Stimulated activated CD4-positive, alpha-beta T cell treated with anti-CD3 and anti-CD28 coated beads, TNF-alpha, amount 100 ng/mL, for 24 hours (primary cell): ENCODE results near the gene RBM47.
"Not testable (repeated sequence)": the region's sequence is repeated elsewhere in the genome, so short reads cannot be mapped to it uniquely, and the experiment has no call there.

Experiments used
- DNase-seq, 3 experiments: peaks; one replicate each; pipeline ENCODE4 v3.0.0-alpha.2; 2020; ENCODE audit warnings: low read depth in 3 of 3

RBM47 gene

GRCh38 chr4:40412866-40413795 lies 216.5 kb downstream of the RBM47 start:
- no peak for DNase-seq

- no peak for DNase-seq
Measured at GRCh38 chr4:40412388-40412787, 217.3 kb downstream of the RBM47 start.

GRCh38 chr4:40409835-40410234 lies 219.8 kb downstream of the RBM47 start:
- DNase-seq: no peak

- DNase-seq: not testable (repeated sequence)
Measured at GRCh38 chr4:40407468-40407867, 222.2 kb downstream of the RBM47 start.

DNA sequence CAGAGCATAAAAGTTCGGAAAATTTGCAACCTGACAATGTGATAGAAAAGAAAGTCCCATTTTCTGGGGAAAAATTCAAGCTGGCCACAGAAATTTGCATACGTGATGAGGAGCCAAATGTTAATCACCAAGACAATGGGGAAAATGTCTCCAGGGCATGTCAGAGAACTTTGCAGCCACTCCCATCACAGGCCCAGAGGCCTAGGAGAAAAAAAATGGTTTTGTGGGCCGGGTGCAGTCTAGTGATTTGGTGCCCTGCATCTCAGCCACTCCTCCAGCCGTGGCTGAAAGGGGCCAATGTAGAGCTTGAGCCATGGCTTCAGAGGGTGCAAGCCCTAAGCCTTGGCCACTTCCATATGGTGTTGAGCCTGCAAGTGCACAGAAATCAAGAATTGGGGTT lies 223.3 kb downstream of the RBM47 start:
- DNase-seq: no peak

DNA sequence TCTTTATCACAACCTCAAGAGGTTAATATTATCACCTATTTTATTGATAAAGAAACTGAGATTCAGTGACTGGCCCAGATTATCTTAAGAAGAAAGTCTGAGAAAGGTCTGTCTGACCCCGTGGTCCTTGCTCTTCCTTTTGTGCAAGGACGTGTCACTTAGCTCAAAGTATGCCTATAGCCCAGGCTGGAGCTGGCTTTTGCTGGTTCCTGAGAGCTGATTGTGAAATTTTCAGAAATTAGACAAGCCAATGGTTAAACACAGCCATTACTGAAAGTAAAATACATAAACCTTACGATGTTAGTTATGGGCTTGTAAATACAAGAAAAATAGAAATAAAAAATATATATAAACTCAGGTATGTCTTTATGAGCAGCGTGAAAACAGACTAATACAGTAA lies 224.5 kb downstream of the RBM47 start:
- DNase-seq: no peak

GRCh38 chr4:40403081-40403480 lies 226.6 kb downstream of the RBM47 start:
- DNase-seq: no peak

DNA sequence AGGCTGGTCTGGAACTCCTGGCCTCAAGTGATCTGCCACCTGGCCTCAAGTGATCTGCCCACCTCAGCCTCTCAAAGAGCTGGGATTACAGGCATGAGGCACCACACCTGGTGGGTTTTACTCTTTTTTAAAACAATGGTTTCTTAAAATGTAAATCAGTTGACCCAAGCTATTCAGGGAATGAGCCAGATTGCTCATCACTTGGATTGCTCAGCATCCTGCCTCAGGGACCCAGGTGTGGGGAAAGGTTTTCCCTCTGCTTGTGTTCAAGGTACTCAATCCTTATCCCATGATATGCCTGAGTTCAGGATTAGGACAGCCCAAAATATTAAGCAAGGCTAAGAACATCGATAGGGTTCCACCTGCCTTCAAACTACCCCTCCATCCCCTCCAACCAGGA lies 227.1 kb downstream of the RBM47 start:
- DNase-seq: no peak

GRCh38 chr4:40401631-40402030 lies 228.0 kb downstream of the RBM47 start:
- no peak for DNase-seq

- DNase-seq: no peak
Measured at GRCh38 chr4:40401096-40401495, 228.6 kb downstream of the RBM47 start.

DNA sequence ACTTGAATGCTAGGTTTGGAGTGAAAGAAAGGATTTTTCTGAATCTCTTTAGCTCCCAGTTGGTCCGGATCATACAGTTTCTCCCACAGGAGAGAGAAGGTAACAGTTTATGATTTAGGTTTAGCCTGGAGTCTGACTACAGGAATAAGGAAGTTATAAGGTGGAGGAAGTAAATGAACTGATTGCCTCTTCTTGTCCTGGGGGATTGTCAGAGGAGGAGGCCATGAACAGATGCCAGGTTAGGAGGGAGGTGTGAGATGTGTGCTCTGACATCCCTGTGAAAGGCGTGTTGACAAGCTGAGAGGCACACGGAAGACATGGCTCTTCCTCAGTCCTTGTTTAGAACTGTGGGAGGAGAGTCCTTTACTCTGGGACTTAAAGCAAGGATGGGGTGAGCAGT lies 230.1 kb downstream of the RBM47 start:
- DNase-seq: no peak

GRCh38 chr4:40395908-40396793 lies 233.5 kb downstream of the RBM47 start:
- no peak for DNase-seq

GRCh38 chr4:40395166-40395900 lies 234.3 kb downstream of the RBM47 start:
- DNase-seq: no peak

GRCh38 chr4:40394236-40394635 lies 235.4 kb downstream of the RBM47 start:
- DNase-seq: no peak

DNA sequence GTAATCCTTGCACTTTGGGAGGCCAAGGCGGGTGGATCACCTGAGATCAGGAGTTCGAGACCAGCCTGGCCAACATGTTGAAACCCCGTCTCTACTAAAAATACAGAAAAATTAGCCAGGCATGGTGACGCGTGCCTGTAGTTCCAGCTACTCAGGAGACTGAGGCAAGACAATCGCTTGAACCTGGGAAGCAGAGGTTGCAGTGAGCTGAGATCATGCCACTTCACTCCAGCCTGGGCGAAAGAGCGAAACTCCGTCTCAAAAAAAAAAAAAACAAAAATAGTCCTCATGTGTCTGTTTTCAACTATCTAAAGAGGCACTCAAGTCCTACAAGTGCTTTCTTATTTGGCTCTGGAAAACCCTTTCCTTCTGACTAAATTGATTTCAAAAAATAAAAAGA lies 237.4 kb downstream of the RBM47 start:
- DNase-seq: not testable (repeated sequence)

GRCh38 chr4:40389986-40390385 lies 239.7 kb downstream of the RBM47 start:
- DNase-seq: no peak

- no peak for DNase-seq
Measured at GRCh38 chr4:40388239-40388638, 241.4 kb downstream of the RBM47 start.

DNA sequence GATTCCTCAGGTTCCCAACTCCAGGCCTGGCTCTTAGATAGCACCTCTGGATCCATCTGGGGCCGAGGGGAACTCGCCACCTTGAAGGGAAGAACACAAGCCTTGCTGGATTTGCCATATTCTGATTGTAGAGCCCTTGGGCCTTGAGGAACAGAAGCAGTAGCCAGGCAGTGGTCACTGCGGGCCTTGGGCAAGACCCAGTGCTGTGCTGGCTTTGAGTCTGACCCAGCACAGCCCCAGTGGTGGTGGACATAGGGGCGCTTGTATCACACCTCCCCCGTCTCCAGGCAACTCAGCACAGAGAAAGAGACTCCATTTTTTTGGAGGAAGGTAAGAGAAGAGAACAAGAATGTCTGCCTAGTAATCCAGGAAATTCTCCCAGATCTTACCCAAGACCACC lies 249.0 kb downstream of the RBM47 start:
- no peak for DNase-seq

- DNase-seq: no peak
Measured at GRCh38 chr4:40379248-40379647, 250.4 kb downstream of the RBM47 start.

DNA sequence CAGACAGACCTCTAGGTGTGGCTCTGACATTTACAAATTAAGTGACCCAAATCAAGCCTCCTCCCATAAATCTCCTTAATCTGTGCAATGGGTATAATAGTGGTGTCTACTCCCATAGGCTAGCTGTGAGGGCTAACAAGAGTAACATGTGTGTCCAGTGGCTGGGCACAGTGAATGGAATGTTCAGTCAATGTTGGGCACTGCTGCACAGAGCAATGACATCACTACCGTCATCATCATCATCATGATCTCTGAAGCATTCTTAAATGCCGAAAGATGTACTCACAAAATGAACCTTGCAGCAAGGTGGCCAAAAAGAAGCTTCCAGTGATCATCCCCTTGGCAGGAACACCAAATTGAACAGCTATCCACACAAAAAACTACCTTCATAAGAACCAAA lies 251.0 kb downstream of the RBM47 start:
- DNase-seq: no peak

DNA sequence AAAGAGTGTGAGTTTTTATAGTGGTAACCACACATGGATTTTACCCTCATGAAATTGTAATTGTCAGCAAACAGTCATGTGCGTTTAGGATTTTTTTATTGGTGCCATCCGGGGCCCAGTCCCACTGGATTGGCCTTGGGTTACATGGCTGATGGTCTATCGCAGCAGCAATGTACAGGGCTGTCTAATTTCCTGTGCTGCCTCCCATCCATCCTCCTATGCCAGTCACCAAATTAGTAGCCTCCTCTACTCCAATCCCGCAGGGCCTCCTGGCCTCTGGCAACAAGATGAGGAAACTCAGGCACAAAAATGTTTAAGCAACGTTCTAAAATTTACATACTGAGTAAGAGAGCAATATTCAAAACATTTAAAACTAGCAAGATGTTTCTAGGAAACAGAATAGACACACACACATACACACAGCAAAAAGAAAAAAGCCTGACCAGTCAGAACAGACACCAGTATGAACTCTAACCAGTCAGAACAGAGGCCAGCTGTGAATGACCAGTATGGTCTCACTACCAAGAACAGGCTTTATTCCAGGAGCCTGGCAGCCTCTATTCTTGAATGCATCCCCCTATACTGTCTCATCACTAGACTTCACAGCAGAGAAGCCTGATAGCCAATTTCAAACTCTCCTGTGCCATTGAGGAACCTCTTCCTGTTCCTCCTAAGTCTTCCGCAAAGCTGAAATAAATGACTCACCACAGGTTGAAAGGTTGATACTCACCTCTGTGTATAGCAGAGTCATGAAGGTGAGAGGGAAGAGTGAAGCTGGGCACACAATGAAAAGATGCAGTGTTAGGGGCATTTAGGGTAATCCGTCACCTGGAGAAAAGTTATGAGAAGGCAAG lies 251.9 kb downstream of the RBM47 start:
- DNase-seq: no peak
